RCC 7860 (cell line): Measurements from ENCODE around the gene RPL36A.

ENCODE experiments used
- DNase-seq: peaks from one replicate; pipeline ENCODE4 v3.0.0-alpha.2; 2015; ENCODE audit warnings: low spot score
- FAIRE-seq: peaks from 2 replicates; lab custom pipeline; 2012; peaks lifted over from hg19 to GRCh38; lab: Jason Lieb, UNC

Gene RPL36A

DNA sequence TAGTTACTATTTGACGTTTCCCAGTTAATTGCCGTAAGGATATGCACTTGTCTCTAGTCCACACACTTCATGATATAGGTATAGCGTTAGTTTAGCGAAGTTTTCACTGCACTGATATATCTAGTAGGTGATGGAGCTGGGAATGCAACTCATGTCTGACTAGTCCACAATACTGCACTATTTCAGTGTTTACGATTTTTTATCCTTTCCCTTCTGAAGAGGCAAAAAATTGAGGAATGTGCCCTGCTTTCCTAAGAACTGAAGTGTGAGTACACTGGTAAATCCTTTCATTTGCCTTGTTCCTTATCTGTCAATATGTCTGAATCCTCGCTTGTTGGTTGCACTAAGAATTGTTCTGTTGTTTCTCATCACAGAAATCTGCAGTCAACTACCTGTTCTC lies 1.0 kb downstream of the RPL36A start:
- FAIRE-seq: no peak
- DNase-seq: no peak

DNA sequence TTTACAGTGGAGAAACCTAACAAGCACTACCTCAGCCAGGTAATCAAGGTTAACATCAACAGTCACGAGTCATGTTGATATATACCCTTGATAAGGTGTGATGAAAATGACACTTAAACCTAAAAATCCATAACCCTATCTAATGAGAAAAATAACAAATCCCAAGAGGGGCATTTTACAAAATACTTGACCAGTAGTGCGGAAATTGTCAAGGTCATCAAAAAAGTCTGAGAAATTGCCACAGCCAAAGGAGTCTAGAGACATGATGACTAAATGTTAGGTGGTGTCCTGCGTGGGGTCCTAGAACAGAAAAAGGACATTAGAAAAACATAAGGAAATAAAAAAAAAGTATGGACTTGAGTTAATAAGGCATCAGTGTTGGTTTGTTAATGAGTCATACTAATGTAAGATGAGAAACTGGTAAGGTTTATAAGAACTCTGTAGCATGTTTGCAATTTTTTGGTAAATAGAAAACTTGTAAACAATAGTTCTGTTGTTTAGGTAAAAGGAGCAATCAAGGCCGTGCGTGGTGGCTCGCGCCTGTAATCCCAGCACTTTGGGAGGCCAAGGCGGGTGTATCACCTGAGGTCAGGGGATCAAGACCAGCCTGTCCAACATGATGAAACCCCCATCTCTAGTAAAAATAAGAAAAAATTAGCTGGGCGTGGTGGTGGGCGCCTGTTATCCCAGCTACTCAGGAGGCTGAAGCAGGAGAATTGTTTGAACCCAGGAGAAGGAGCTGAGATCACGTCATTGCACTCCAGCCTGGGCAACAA lies 2.9 kb downstream of the RPL36A start:
- no peak for FAIRE-seq
- peak; percentile 6 for DNase-seq

DNA sequence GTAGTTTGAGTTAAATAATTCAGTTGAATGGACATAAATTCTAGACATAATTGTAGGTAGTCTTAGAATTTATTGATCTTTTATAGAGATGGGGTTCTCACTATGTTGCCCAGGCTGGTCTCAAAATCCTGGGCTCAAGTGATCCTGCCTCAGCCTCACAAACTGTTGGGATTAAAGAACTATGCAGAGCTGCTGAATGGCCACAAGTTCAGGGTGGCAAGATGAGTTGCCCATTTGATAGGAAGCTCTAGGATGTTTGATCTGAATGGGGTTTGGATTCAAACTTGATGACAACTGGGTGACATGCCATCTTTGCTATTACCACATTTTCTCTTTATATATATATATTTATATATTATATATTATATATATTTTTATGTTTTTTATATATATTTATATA lies 3.6 kb downstream of the RPL36A start:
- FAIRE-seq (no peak), DNase-seq (no peak)

DNA sequence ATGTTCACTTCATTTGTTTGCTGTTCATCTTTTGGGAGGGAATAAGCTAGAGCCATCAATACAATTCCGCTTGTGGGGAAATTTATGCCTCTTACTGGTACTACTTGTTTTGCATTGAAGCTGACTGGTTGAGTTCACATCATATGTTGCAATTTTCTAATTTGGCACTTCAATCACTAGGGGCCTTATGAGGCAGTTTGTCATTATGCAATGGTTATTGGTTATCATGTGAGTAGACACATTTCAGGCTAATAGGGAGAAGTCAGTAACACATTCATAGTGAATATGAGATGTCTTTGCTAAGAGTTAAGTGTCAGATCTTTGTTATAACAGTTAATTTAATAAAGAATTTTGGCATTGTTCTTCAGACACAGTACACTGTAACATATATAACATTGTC lies 5.0 kb downstream of the RPL36A start:
- DNase-seq (no peak), FAIRE-seq (no peak)

DNA sequence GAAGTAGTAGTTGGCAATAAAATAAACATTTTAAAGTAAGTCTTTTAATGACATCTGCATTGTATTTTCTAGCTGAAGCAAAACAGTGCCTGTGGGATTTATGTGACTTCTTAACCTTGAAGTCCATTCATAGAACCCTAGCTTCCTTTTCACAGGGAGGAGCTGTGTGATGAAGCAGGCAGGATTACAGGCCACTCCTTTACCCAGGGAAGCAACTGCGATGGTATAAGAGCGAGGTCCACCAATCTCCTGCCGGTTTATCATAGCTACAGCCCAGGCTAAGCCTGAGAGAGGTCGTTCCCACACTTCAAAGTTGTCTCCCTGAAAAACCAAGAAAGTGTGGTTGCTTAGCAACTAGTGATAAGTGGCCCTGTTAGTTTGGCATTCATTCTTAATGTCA lies 7.0 kb downstream of the RPL36A start:
- FAIRE-seq (no peak), DNase-seq (no peak)

DNA sequence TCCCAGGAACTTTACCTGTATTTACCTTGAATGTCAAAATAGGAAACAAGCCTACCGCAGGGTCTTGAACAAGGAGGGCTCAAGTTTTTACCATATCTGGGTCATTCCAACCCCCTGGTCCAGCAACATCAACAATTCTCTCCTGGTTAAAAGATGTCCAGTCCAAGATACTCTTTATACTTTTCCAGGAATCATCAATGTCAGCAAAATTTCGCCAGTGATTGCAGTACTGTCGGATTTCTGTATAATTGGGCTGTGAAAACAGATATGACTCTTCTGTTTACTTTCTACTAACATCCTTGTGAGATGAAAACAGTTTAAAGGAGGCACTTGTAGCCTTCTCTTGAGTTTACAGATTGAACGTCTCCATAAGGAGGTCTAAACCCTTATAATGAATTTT lies 7.9 kb downstream of the RPL36A start:
- no peak for FAIRE-seq
- DNase-seq: no peak

DNA sequence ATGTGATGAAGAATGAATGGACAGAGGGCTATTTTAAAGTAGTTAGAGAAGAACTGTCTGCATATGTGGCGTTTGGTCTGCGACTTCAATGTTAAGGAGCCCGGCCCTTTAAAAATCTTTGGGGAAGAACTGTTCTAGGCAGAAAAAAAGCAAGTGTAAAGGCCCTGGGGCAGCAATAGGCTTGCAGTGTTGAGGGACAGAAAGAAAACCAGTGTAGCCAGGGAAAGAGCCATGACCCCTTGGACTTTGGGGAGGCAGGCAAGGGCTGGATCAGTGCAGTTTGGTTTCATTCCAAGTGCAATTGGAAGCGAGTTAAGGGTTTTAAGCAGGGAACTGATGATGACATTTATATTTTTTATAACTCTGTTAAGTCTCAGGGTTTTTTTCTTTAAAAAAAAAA lies 9.0 kb downstream of the RPL36A start:
- FAIRE-seq: no peak

DNA sequence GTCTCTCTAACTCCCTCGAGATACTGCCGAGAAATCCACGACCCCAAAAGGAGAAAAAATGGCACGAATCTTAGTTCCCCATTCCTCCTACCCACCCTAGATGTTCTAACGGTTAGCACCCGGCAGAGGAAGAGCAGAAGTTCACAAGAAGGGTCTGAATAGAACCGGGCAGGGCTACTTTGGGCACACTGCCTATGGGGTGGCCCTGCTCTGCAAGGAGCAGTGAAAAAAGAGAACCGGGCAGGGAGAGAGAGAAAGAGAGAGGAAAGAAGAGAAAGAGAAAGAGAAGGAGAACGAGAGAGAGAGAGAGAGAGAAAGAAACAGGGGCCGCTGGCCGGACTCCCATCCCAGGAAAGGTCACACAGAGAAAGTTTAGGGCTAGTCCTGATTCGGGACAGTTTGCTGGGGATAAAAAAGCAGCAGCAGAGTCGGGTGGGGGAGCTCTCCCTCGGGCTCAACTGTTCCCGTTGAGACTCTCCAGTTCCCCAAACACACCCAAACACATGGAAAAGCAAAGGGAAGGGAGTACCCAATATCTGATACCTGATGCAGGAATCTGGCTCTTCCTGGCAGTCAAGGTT lies 16.4 kb downstream of the RPL36A start:
- no peak for FAIRE-seq

More for the DNA sequence above, 9.0 kb downstream of the RPL36A start:
- no peak for DNase-seq

DNA sequence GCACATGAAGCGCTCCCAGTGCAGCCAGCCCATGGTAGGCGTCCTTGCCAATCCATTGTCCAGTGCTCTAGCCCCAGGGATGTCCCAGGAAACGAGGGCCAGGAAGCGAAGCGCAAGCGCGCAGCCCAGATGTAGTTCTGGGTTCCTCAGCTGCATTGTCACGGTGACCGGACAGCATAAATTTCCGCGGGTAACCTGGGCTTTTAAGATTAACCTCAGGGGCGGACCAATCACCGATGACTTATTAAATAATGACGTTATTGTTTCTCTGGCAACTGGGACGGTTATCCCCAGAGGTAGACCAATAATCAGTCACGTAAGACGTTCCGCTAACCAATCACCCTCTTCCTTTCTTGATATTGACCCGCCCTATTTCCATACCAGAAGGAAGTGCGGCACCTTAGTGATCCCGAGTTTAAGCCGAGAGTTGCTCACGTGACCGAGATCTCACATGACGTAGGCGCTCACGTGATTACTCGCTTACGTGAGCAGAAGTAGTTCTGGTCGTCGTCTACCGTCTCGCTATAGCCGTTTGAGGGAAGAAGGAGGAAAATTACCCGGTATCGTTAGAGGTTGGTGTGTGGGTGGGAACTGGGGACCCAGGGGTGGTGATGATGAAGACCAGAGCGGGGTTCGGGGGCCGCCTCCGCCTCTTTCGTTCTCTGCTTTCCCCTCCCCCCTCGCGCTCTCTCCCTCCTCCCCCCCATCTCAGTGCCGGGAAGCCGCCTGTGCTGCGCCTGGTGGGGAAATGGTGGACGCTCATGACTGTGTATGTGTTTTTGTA lies 17.1 kb downstream of the RPL36A start, which contains the start of the genes GLA and HNRNPH2:
Gene GLA, minus strand, starts transcription at position 178 of the 784 bp plus-strand sequence. Its CDS starts 22 bp downstream, at position 156.
Gene HNRNPH2, plus strand, starts transcription at position 475 of the 784 bp plus-strand sequence. CDS start 3,767 bp downstream, outside the sequence.
- peak; percentile 96 for FAIRE-seq

More for the DNA sequence above, 16.4 kb downstream of the RPL36A start:
- DNase-seq: no peak

DNA sequence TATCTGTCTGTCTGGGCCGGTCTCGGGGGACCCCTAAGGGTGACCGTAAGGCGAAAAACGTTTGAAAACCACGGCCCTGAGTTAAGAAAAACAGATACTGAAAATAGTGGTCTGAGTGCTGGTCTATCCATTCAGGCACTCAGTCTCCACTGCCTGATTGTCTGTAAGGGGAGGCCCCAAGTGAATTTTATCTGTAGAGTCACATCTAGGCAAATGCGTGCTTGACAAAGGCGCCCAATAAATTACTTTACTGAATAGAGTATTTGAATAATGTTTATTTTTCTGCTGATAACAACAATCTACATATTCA lies 17.7 kb downstream of the RPL36A start:
- FAIRE-seq: no peak
- no peak for DNase-seq

More for the DNA sequence above, 17.1 kb downstream of the RPL36A start, which contains the start of the genes GLA and HNRNPH2:
- peak; percentile 97 for DNase-seq

DNA sequence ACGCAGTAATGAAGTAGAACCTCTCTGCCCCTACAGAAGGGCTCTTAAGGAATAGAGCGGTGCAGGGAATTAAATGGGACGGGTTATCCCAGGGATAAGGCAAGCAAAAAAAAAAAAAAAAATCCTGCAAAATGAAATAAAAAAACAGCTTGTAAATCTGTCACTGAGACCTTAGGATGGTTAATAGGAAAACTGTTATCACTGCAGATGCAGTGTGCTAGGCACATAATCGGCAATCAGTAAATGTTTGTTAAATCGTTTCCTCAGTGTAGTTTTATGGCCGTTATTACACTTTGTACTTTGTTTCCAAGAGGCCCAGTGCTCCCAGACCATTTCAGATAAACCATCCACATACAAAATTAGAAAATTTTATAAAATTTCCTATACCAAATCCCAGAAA lies 18.2 kb downstream of the RPL36A start:
- DNase-seq (no peak), FAIRE-seq (no peak)

DNA sequence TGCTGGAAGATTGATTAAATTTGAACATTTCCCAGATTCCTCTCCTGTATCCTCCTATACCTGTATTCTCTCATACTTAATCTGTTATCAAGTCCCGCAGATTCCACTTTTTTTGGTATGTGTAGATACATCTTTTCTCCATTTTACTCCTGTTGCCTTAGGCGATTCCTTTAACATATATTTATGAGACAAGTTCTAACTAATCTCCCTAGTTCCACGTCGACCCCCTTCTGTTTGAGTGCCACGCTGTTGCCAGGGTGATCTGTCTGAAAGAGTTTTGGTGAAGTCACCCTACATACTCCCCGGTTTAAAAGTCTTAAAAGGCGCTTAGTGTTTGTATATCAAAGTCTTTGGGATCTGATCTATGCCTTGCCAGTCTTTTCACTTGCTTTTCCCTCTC lies 19.6 kb downstream of the RPL36A start:
- no peak for FAIRE-seq
- DNase-seq: no peak

DNA sequence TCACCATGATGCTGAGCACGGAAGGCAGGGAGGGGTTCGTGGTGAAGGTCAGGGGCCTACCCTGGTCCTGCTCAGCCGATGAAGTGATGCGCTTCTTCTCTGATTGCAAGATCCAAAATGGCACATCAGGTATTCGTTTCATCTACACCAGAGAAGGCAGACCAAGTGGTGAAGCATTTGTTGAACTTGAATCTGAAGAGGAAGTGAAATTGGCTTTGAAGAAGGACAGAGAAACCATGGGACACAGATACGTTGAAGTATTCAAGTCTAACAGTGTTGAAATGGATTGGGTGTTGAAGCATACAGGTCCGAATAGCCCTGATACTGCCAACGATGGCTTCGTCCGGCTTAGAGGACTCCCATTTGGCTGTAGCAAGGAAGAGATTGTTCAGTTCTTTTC lies 21.2 kb downstream of the RPL36A start:
- no peak for DNase-seq
- no peak for FAIRE-seq

DNA sequence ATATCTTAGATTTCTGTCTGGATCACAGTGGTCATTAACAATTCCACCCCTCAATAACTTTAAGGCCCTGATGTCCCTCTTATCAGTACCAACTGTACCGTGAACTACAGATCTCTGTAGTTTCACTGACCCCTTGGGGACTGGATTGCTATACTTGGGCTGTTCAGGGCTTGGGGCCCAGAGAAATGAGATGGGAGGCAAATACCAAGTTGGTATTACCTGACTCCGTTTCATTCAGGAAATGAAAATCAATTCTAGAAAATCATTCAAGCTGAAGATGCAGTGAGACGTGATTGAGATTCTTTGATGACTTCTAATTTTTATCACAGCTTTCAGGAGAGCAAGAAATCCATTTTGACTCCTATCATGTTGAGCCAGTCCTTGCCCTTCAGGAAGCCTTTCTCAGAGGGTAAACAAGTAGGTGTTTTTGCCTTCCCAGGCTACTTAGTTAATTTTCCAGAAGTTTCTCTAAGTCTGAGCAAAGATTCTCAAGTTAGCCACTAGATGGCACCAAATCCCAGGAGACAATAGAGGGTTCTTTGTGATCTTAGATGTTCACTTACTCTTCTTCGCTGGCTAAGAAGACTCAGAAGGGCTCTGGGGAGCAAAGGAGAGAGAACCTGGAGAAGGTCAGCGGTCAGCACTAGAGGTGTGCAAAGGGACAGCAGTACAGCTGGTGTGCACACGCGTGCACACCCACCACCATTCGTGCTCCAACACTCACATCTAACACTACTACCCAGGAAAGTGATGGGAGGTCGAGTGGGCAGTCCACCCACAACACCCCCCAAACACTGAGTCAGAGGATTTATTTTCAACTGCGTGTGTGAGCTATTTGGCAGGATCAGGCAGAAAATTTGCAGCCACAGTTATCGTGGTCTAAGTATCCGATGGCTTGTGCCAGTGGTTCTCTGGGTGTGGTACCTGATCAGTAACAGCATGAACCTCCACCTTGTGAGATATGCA lies 24.7 kb downstream of the RPL36A start:
- FAIRE-seq: no peak

DNA sequence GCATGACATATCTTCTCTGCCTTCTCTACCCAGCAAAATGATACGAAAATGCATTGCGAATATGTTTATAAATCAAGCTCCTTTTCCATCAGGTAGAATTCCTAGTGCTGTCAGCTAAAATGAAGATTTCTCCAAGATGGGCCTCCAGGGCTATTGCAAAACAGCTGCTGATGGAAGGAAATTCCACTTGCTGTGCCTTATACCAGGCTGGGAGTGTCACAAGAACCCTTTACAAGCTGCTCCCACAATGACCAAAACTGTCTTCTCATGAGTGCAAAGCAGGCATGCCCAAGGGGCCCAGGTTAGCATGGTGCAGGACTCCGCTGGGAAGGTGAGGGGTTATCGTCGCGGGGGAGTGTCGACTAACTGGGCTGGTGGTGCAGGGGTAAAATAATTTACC lies 25.9 kb downstream of the RPL36A start:
- DNase-seq (no peak), FAIRE-seq (no peak)

More for the DNA sequence above, 24.7 kb downstream of the RPL36A start:
- peak; percentile 18 for DNase-seq

DNA sequence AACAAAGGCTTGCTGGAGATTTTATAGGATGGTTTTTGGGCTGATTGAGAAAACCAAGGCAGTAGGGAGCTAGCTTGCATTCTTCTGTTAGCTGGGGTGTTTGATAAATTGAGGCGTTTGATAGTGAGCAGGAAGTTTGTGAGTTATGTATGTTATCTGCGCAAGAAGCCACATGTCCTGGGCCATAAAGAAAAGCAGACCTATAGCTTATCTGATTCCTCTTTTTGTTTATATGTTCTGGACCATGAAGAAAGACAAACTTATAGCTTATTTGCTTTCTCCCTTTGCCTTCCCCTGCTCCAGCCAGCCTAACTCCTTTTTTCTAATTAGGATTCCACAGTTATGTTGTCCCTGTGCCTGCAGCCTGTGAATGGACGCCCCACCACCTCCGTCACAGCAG lies 26.4 kb downstream of the RPL36A start:
- no peak for FAIRE-seq

DNA sequence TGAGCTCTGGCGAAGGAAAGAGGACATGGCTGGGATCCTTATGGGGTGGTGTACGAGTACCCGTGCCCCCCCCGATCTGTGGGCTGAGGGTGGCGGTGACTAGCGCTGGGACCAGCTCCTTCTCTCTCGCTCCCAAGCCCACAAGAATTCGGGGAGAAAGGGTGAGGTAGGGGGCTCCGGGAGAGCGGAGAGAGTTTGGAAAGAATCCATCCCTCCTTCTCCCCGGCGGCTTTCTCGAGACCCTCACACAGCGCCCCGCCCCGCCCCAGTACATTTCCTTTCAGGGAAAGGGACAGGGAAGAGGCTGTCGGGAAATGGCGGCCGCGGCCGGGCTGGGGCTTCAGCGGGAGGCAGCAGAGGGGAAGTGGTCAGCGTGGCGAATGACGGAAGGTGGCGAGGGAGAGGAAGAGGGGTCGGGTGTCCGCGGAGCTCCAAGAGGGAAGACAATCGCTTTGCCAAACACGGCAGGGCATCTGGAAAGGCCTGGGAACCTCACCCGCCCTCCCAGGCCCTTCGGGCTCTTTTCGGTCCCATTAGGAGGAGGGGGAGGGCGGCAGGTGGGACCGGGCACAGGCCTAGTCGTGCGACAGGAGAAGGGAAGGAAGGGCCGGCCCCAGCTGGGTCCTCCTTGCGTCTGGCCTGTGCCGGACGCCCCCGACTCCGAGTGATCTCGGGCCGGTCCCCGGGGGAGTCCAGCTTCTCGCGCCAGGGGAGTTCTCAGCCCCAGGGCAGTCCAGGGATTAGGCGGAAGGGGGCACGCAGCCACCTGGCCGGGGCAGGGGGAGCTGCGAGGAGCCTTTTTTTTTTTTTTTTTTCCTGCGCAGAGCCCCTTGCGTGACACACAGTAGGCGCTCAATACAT lies 27.4 kb downstream of the RPL36A start:
- no peak for FAIRE-seq
- DNase-seq: no peak

More for the DNA sequence above, 26.4 kb downstream of the RPL36A start:
- DNase-seq: no peak

DNA sequence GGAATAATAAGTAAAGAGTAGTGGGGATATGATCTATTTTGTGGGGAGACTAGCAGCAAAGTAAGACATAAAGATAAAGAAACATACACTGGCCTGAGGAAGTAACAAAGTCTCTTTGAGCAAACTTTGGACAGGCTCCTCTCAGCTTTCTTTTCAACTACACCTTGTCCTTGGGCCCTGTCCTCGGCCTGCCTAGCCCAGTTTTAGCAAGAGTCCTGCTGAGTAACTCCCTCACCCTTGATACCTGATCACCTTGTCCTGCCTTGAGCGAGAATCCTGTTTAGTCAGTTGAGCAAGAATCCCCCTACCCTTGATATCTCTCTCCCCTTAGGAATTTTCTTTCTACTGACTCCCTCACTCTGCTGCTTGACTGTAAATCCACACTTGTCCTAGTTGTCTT lies 28.7 kb downstream of the RPL36A start:
- FAIRE-seq (no peak), DNase-seq (no peak)

DNA sequence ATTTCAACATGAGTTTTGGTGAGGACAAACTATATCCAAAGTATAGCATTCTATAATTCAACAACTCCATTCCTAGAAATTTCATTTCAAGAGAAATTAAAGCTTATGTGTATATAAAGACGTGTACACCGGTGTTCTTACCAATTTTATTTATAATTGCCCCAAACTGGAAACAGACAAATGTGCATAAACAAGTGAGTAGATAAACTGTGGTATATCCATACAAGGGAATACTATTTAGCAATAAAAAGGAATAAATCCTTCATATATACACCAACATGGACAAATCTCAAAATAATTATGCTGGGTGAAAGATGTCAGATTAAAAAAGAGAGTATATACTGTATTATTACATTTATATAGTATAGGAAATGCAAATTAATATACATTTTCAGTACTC lies 37.1 kb downstream of the RPL36A start:
- no peak for DNase-seq
- no peak for FAIRE-seq

DNA sequence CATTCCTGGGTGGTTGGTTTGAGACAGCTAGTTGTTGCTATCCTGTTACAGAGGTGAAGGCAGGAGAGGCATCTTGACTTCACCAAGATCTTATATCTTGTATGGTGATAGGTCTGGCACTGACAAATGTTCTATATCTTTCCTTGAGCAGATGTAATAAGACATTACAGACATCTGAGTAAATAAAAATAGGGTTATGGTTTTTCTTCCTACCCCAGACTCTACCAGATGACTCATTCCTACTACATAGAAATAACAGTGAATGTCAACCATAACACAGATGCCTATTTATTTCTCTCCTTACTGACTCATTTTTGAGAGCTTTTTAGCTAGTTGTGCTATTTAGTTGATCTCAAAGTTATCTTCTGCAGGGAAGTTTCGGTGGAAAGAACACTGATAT lies 39.1 kb downstream of the RPL36A start:
- no peak for FAIRE-seq

More for the DNA sequence above, 39.1 kb downstream of the RPL36A start:
- no peak for DNase-seq
